Right lobe of liver (tissue), 4 donors: ENCODE measurements around the gene SLC4A5.

Experiments
- CTCF ChIP-seq, 4 donors: fragments of 200-600 bp in 3 of 4; fragments of 450-650 bp in 1 of 4; IDR thresholded peaks; one replicate each; pipeline versions ENCODE4 v1.5.1 to v1.8.0; 2016 to 2022; ENCODE audit warnings: antibody characterized with exemption in 4 of 4, mild to moderate bottlenecking in 2 of 4
- POLR2A ChIP-seq: fragments of 450-650 bp; IDR thresholded peaks from one replicate; pipeline ENCODE4 v1.6.1; 2017; ENCODE audit warnings: antibody characterized with exemption, mild to moderate bottlenecking
- donor health status: DM: no; HTN: no; CAD: no.
- donor health status: DM: no; HTN: no; CAD: no.
- donor health status: DM: no; HTN: yes; CAD: no.

GRCh38 chr2:74332550-74333174 lies 10.6 kb downstream of the SLC4A5 start:
- TF ChIP-seq CTCF (IDR thresholded peaks at IDR 0.05) (no peak), POLR2A (no peak)
